GM18498 (cell line): Measurements from ENCODE around the gene PLN.

Experiments used
- ATAC-seq: cut with Tn5 transposase; IDR thresholded peaks from one replicate; pipeline ENCODE4 v1.9.1; 2021; ENCODE audit warnings: mild to moderate bottlenecking, moderate library complexity; ENCODE audit not compliant: unreplicated experiment

Gene PLN

GRCh38 chr6:118578617-118579016, 30.5 kb downstream of the PLN start:
- no peak for ATAC-seq

GRCh38 chr6:118579786-118580185, 31.7 kb downstream of the PLN start:
- no peak for ATAC-seq

- ATAC-seq = no peak
Observed at GRCh38 chr6:118580585-118581419, 32.7 kb downstream of the PLN start.

GRCh38 chr6:118581489-118581959, 33.4 kb downstream of the PLN start:
- ATAC-seq = no peak

- ATAC-seq = no peak
Observed at GRCh38 chr6:118584911-118585310, 36.8 kb downstream of the PLN start.

GRCh38 chr6:118586746-118587485, 38.8 kb downstream of the PLN start:
- no peak for ATAC-seq

- no peak for ATAC-seq
Observed at GRCh38 chr6:118588626-118589025, 40.5 kb downstream of the PLN start.

GRCh38 chr6:118589186-118589585, 41.1 kb downstream of the PLN start:
- ATAC-seq = no peak

GRCh38 chr6:118589649-118590365, 41.7 kb downstream of the PLN start:
- no peak for ATAC-seq

- ATAC-seq = no peak
Observed at GRCh38 chr6:118591897-118592296, 43.8 kb downstream of the PLN start.

GRCh38 chr6:118594877-118595276, 46.8 kb downstream of the PLN start:
- no peak for ATAC-seq

GRCh38 chr6:118596774-118597320, 48.8 kb downstream of the PLN start:
- no peak for ATAC-seq

- ATAC-seq = no peak
Observed at GRCh38 chr6:118597636-118598035, 49.5 kb downstream of the PLN start.

- ATAC-seq = no peak
Observed at GRCh38 chr6:118598324-118598723, 50.2 kb downstream of the PLN start.

- no peak for ATAC-seq
Observed at GRCh38 chr6:118602300-118602699, 54.2 kb downstream of the PLN start.

- ATAC-seq = no peak
Observed at GRCh38 chr6:118603372-118603771, 55.3 kb downstream of the PLN start.

- no peak for ATAC-seq
Observed at GRCh38 chr6:118606268-118606667, 58.2 kb downstream of the PLN start.

GRCh38 chr6:118606858-118607257, 58.8 kb downstream of the PLN start:
- ATAC-seq = no peak
